NCI-H2196 treated with DMSO at 0.1 percent for 48 hours (cell line): Measurements from ENCODE around the gene FRMPD2.
"Not testable (repeated sequence)": the region's sequence is repeated elsewhere in the genome, so short reads cannot be mapped to it uniquely, and the experiment has no call there.

Source experiments
- DNase-seq: peaks from one replicate; lab custom pipeline; 2025; ENCODE audit not compliant: unreplicated experiment; lab: John Stamatoyannopoulos, UW

The FRMPD2 gene

DNA sequence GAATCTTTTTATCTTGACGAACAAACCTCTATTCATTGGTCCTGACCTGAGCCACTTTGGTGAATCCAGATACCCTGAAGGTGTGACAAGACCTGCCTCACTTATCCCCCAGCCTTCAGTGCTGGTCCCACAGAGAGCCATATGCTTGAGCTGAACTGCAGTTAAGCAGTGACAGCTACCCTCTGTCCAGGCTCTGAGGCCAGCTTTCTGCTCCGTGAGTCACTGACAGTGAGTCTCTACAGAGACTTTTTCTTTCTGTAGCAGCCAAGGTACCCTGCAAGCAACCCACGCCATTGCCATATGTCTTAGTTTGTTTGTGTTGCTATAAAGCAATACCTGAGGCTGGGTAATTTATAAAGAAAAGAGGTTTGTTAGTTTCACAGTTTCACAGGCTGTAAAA lies 133.5 kb downstream of the FRMPD2 start:
- not testable (repeated sequence) for DNase-seq

DNA sequence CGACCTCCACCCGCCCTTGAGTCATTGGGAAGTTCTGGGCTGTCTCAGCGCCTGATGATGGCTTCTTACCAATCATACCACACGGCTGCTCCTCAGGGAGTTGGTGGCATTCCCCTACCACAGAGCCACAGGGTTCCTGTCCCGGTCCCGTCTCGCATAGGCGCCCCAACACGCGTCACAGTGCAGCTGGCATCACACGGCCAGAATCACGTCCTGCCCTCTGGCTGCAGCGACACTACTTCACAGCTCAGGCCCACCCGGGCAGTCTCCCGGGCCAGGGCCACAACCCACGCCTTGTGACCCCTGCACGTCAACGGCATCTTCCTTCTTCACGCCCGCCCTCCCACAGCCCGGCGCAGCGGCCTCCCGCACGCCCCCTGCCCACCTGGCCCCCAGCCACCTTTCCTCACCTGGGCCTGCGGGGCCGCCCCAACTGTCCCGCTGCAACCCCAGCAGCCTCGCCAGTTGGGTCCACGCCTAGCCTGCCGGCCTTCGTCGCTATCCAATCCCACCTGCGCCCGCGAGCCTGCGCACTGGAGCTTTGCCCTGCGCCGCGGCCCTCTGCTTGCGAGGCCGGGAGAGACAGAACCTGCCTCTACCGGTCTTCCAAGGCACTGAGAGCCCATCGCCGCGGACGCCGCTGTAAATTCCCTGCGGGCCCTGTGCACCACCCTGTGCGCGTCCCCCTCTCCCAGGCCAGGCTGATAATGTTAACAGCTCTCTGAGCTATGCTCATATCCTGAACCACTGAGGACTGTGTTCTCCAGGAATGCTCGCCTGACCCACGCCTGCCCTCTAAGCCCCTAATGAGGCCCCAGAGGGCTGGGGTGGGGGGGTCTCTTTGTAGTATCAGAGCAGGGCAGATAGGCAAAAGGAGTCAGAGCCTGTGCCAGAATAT lies 134.3 kb downstream of the FRMPD2 start:
- not testable (repeated sequence) for DNase-seq

DNA sequence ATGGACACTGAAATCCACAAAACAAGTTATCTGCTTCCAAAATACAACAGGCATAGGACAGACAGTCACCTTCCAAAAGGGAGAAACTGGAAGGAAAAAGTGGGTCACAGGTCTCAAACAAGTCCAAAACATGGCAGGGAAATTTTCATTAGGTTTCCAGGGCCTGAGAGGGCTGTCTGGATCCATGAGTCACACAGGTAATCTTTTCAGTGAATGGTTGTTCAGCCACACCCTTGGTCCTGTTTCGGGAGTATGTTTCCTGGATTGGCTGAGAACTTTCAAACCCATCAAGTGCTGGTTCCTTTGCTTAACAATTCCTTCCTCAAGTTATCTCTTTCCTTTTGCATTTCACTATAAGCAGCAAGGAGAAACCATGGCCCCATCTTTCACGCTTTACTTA lies 145.5 kb downstream of the FRMPD2 start:
- DNase-seq, result not testable (repeated sequence)

DNA sequence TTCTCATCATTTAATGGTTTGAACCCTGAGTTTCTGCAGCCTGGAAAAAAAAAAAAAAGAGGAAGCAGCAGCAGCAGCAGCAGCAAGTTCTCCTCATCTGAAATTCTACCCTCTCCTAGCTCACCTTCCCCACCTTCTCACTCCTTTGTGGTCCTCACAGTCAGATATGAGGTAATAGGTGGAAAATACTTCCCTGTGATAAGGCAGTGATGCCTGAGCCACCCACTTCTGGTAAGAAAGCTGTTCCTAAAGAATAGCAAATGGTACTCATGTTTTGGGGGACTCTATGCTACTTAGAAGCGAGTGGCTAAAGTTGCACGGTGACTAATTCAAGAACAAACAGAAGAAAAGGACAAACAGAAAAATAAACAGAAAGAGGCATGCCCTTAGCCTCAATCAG lies 148.2 kb downstream of the FRMPD2 start:
- DNase-seq, result not testable (repeated sequence)

DNA sequence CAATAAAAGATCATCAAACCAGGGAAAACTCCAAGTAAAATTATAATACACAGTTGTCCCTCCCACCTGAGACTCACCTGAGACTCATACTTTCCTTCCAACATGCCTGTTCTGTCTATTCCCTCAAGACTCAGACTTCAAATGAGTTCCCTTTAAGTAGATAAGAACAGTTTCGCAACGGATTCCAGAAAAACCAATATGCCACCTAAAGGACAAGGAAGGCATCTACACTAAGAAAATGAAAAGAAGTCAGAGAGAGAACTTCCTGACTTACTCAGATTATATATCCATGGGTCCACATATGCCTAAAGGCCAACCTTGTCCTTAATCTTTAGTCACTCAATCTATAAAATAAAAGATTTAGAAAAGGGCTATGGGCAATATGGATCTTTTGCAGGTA lies 148.9 kb downstream of the FRMPD2 start:
- DNase-seq, result not testable (repeated sequence)

GRCh38 chr10:48122618-48123017 lies 151.9 kb downstream of the FRMPD2 start:
- DNase-seq, result not testable (repeated sequence)

- DNase-seq, result not testable (repeated sequence)
These were observed 164.2 kb downstream of the FRMPD2 start for GRCh38 chr10:48110277-48110676.
